HepG2 (cell line): ENCODE measurements around the gene TTLL12. TPM values are rescaled to one million over a fixed set of nuclear protein-coding genes. Genes with fewer than 3 reads are reported as not detected.

ENCODE experiments used
- ARID5B ChIP-seq: IDR thresholded peaks from 2 replicates; pipeline ENCODE4 v1.4.0; 2020; ENCODE audit warnings: mild to moderate bottlenecking, missing genetic modification reagents
- CEBPG ChIP-seq: IDR thresholded peaks from 2 replicates; pipeline ENCODE4 v1.6.1; 2016
- KAT8 ChIP-seq: IDR thresholded peaks from 2 replicates; pipeline ENCODE4 v1.6.1; 2016; ENCODE audit warnings: missing genetic modification reagents, missing compliant biosample characterization
- KDM3A ChIP-seq: IDR thresholded peaks from 2 replicates; pipeline ENCODE4 v1.6.1; 2018; ENCODE audit warnings: low read depth, missing compliant biosample characterization
- MIER3 ChIP-seq: IDR thresholded peaks from 2 replicates; pipeline ENCODE4 v1.6.1; 2016; ENCODE audit warnings: missing compliant biosample characterization, borderline replicate concordance
- MTA1 ChIP-seq: sonication (generic); formaldehyde crosslinking; IDR thresholded peaks from 2 replicates; pipeline ENCODE4 v1.4.0; 2020; ENCODE audit warnings: missing genetic modification reagents, mild to moderate bottlenecking, borderline replicate concordance
- MTERF4 ChIP-seq: sonication (generic); formaldehyde crosslinking; IDR thresholded peaks from 2 replicates; pipeline ENCODE4 v1.8.0; 2023; ENCODE audit warnings: mild to moderate bottlenecking, missing genetic modification reagents
- MZF1 ChIP-seq: sonication (generic); formaldehyde crosslinking; IDR thresholded peaks from 2 replicates; pipeline ENCODE4 v1.8.1; 2023; ENCODE audit warnings: mild to moderate bottlenecking, missing genetic modification reagents, borderline replicate concordance
- NFRKB ChIP-seq: fragments of 450-650 bp; IDR thresholded peaks from 2 replicates; pipeline ENCODE4 v1.6.1; 2017
- NONO ChIP-seq, 2 experiments: fragments of 450-650 bp in 1 of 2; sonication (generic) in 1 of 2; formaldehyde crosslinking in 1 of 2; IDR thresholded peaks in 1 of 2; conservative IDR thresholded peaks in 1 of 2; 2 replicates each; pipeline versions ENCODE4 v1.6.1 to v1.8.0; 2017 to 2022; ENCODE audit warnings: mild to moderate bottlenecking in 1 of 2, missing genetic modification reagents in 1 of 2, moderate library complexity in 1 of 2
- PATZ1 ChIP-seq: sonication (generic); formaldehyde crosslinking; IDR thresholded peaks from 2 replicates; pipeline ENCODE4 v1.4.0; 2020; ENCODE audit warnings: missing genetic modification reagents
- RAD21 ChIP-seq: fragments of 450-650 bp; formaldehyde crosslinking; IDR thresholded peaks from 2 replicates; pipeline ENCODE4 v1.5.0; 2020; ENCODE audit warnings: mild to moderate bottlenecking
- RARA ChIP-seq: IDR thresholded peaks from 2 replicates; pipeline ENCODE4 v1.6.1; 2016; ENCODE audit warnings: missing genetic modification reagents, missing compliant biosample characterization
- SALL1 ChIP-seq: sonication (generic); formaldehyde crosslinking; IDR thresholded peaks from 2 replicates; pipeline ENCODE4 v1.8.0; 2022; ENCODE audit warnings: mild to moderate bottlenecking, missing genetic modification reagents
- TEAD3 ChIP-seq: optimal IDR thresholded peaks from 2 replicates; pipeline ENCODE3; 2016; ENCODE audit warnings: borderline replicate concordance
- TP53 ChIP-seq: sonication (generic); formaldehyde crosslinking; conservative IDR thresholded peaks from 2 replicates; pipeline ENCODE4 v1.4.0; 2020; ENCODE audit warnings: missing genetic modification reagents
- ZFX ChIP-seq: sonication (generic); formaldehyde crosslinking; IDR thresholded peaks from 2 replicates; pipeline ENCODE4 v1.4.0; 2020; ENCODE audit warnings: mild to moderate bottlenecking, low read depth, missing genetic modification reagents, moderate library complexity
- ZNF44 ChIP-seq: sonication (generic); formaldehyde crosslinking; IDR thresholded peaks from 2 replicates; pipeline ENCODE4 v1.5.1; 2020; ENCODE audit warnings: mild to moderate bottlenecking, missing genetic modification reagents
- ZNF687 ChIP-seq: sonication (generic); formaldehyde crosslinking; IDR thresholded peaks from 2 replicates; pipeline ENCODE4 v1.5.1; 2020; ENCODE audit warnings: mild to moderate bottlenecking, missing genetic modification reagents, moderate library complexity
- polyA plus RNA-seq, 8 experiments: library from polyadenylated mRNA; depleted of rRNA in 3 of 8; stranded (reverse) in 7 of 8; unstranded in 1 of 8; fragments of >200 nt; fragmentation: Illumina TruSeq in 4 of 8; extraction: Trizol in 4 of 8; gene quantifications; 2 replicates each; pipeline versions ENCODE4 v1.2.1 to v1.2.3, GENCODE V29; 2011 to 2016; ENCODE audit warnings: low read depth in 4 of 8, missing spikeins in 1 of 8, mixed read lengths in 1 of 8; ENCODE audit not compliant: insufficient read depth in 1 of 8
- total RNA-seq, 5 experiments: library from RNA; depleted of rRNA; stranded (reverse); fragments of >200 nt; fragmentation: Illumina TruSeq; extraction: Trizol; gene quantifications; 2 replicates each; pipeline ENCODE4 v1.2.3, GENCODE V29; 2016; ENCODE audit warnings: low read depth in 1 of 5

TTLL12 gene
- total and polyA plus RNA-seq, 2 of the 13 experiments (the other 11 are each of a cell fraction or from before 2014, with no cell fraction given): 11.9 to 38.1 TPM

- TF ChIP-seq TP53 (CRISPR knock-in tag) (no peak), ARID5B (CRISPR knock-in tag) (0 out of 2 replicates have a peak, but pooled peaks have one; percentile 11), SALL1 (peak; percentile 41; the same call in 1 of the 2 replicates), MIER3 (CRISPR knock-in tag) (no peak), ZNF687 (peak; percentile 22; the same call in 1 of the 2 replicates), CEBPG (CRISPR knock-in tag) (0 out of 2 replicates have a peak, but pooled peaks have one; percentile 8), MTERF4 (no peak), KAT8 (CRISPR knock-in tag) (no peak), NFRKB (no peak), PATZ1 (CRISPR knock-in tag) (peak; percentile 61), MZF1 (CRISPR knock-in tag) (no peak), RARA (CRISPR knock-in tag) (no peak), MTA1 (CRISPR knock-in tag) (no peak), ZFX (CRISPR knock-in tag) (peak; percentile 36; the same call in 1 of the 2 replicates), ZNF44 (CRISPR knock-in tag) (no peak), TEAD3 (CRISPR knock-in tag) (peak; percentile 28), RAD21 (CRISPR knock-in tag) (peak; percentile 91), KDM3A (CRISPR knock-in tag) (0 out of 2 replicates have a peak, but pooled peaks have one; percentile 56), NONO (IDR thresholded peaks at IDR 0.05) (no peak), NONO (CRISPR knock-in tag; conservative IDR thresholded peaks at IDR 0.05) (no peak)
These were observed 44.2 kb upstream of the TTLL12 start (continued) for GRCh38 chr22:43230971-43231723.
